HFF-Myc (cell line): Measurements from ENCODE around the gene SERPINB10.
A peak's percentile ranks its signal among the peaks of the same experiment; 100 is the strongest.

Experiments
- DNase-seq: peaks from one replicate; pipeline ENCODE4 v3.0.0-alpha.2; 2011; ENCODE audit warnings: low read depth; ENCODE audit errors: extremely low read depth
- H3K4me3 ChIP-seq: replicated peaks from 2 replicates; pipeline ENCODE4 v1.5.1; 2011; ENCODE audit warnings: low read depth, mild to moderate bottlenecking, control low read depth, low read length
- TF ChIP-seq, protein P1 (sequence below): IDR thresholded peaks from 2 replicates; pipeline ENCODE4 v1.5.1; 2012; ENCODE audit warnings: mild to moderate bottlenecking, low read depth, low read length, control low read depth; ENCODE audit errors: missing control alignments

SERPINB10 gene

DNA sequence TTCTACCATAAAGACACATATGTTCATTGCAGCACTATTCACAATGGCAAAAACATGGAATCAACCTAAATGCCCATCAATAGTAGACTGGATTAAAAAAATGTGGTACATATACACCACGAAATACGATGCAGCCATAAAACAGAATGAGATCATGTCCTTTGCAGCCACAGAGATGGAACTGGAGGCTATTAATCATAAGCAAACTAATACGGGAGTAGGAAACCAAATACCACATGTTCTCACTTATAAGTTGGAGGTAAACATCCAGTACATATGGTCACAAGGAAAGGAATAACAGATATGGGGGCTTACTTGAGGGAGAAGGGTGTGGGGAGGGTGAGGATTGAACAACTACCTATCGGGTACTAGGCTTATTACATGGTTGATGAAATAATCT lies 49.0 kb downstream of the SERPINB10 start:
- no peak overlapping the region for H3K4me3 ChIP-seq
- peak; percentile 83 for DNase-seq
- TF ChIP-seq, protein P1, sequence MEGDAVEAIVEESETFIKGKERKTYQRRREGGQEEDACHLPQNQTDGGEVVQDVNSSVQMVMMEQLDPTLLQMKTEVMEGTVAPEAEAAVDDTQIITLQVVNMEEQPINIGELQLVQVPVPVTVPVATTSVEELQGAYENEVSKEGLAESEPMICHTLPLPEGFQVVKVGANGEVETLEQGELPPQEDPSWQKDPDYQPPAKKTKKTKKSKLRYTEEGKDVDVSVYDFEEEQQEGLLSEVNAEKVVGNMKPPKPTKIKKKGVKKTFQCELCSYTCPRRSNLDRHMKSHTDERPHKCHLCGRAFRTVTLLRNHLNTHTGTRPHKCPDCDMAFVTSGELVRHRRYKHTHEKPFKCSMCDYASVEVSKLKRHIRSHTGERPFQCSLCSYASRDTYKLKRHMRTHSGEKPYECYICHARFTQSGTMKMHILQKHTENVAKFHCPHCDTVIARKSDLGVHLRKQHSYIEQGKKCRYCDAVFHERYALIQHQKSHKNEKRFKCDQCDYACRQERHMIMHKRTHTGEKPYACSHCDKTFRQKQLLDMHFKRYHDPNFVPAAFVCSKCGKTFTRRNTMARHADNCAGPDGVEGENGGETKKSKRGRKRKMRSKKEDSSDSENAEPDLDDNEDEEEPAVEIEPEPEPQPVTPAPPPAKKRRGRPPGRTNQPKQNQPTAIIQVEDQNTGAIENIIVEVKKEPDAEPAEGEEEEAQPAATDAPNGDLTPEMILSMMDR = no peak

DNA sequence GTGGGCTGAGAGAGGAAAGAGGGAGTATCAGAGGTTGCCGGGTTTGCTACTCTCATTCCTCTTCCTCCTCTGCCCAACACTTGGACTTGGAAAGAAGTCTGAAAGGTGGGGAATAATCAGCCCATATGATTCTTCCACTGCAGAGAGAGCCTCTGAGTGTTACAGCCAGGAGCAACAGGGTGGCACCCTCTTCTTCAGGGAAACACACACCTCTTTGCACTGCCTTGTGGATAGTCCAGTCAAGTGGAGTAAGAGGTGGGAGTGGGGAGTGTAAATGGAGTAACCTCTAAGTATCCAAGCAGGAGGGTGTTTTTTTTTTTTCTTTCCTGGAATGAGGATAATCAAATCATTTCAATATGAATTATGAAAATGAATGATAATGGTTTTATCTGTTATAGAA lies 53.1 kb downstream of the SERPINB10 start:
- no peak overlapping the region for H3K4me3 ChIP-seq
- TF ChIP-seq, protein P1 = no peak
- DNase-seq = no peak

DNA sequence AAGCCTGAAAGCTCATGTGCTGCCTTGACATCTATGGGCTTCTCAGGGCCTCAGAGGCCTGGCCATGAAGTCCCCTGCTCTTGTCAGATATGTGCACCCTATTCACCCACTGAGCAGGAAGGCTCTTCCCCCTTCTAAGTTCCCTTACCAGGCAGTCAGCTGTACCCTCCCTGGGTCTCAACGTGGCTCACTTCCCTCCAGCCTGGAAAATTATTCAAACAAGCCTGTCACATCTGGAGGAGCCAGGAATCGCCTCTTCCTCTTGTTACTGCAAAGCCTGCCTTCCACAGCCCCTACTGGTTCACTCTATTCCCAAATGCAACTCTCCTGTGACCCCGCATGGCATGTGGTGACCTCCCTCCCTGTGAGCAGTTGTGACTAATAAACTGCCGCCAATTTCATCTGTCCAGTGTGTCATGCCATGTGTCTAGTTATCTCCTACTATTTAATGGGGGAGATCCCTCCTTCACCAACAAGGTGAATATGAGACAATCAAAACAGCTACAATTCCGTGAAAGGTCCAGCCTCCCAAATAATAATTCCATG lies 53.8 kb downstream of the SERPINB10 start:
- TF ChIP-seq, protein P1 = no peak
- DNase-seq = no peak
- no peak overlapping the region for H3K4me3 ChIP-seq

- TF ChIP-seq, protein P1 = no peak
Measured at GRCh38 chr18:63962137-63962536, 54.4 kb downstream of the SERPINB10 start.

DNA sequence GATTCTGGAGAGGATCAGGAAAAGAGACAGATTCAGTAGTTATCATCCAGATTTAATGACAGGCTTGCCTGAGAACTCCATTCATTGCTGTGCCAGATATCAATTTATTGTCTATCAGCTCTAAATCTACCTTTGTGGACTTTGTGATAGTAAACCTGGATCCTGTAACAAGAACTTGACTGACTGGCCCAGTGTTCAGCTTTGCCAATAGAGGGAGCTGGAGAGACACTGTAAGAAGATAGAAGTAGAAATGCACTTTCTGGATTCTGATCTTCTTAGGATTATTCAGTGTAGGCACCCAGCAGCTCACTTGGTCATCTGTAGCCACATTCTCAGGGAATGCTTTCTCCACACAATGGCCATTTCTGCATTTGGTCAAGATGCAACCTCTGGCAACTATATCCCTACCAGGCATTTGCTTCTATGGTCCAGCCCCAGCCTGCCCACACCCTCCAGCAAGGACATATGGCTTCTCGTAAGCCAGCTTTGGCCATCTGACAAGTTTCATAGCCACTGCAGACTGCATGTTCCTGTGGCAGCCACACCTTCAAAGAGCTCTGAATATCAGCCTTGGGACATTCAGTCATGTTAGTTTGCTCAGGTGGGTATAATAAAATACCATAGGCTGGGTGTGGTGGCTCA lies 56.0 kb downstream of the SERPINB10 start:
- TF ChIP-seq, protein P1 = peak; percentile 88
- no peak overlapping the region for H3K4me3 ChIP-seq
- DNase-seq = peak; percentile 20

More at GRCh38 chr18:63962137-63962536, 54.4 kb downstream of the SERPINB10 start:
- H3K4me3 ChIP-seq = no peak overlapping the region
- DNase-seq = no peak

DNA sequence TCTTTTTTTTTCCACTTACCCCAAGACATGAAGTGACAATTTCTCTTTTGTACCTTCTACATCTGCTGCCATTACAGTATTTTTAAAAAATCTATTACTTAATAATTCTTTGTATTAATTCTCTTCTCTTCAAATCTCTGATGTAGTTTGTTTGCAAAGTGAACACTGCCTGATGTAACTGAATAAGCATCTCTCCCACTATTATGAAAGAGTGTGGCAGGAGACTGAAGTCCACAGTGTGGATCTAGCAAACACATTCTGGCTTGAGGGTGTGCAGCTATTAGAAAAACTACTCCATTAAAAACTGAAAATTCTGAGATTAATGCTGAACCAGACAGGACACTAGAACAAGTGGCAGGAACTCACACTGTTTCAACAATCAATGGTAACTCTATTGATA lies 57.1 kb downstream of the SERPINB10 start:
- no peak overlapping the region for H3K4me3 ChIP-seq
- no peak for DNase-seq
- TF ChIP-seq, protein P1 = no peak
